Loucy (cell line): ENCODE measurements around the gene RMND5A.
A peak's percentile ranks its signal among the peaks of the same experiment; 100 is the strongest.

Experiments used
- EZH2phosphoT487 ChIP-seq: fragments of 200-600 bp; IDR thresholded peaks from 2 replicates; pipeline ENCODE4 v1.6.1; 2018; ENCODE audit warnings: antibody characterized with exemption, mild to moderate bottlenecking, moderate library complexity, borderline replicate concordance
- TF ChIP-seq, protein P1 (sequence below): fragments of 200-600 bp; sonication (generic); conservative IDR thresholded peaks from 2 replicates; pipeline ENCODE4 v1.5.1; 2014; ENCODE audit warnings: mild to moderate bottlenecking, antibody characterized with exemption, low read length

DNA sequence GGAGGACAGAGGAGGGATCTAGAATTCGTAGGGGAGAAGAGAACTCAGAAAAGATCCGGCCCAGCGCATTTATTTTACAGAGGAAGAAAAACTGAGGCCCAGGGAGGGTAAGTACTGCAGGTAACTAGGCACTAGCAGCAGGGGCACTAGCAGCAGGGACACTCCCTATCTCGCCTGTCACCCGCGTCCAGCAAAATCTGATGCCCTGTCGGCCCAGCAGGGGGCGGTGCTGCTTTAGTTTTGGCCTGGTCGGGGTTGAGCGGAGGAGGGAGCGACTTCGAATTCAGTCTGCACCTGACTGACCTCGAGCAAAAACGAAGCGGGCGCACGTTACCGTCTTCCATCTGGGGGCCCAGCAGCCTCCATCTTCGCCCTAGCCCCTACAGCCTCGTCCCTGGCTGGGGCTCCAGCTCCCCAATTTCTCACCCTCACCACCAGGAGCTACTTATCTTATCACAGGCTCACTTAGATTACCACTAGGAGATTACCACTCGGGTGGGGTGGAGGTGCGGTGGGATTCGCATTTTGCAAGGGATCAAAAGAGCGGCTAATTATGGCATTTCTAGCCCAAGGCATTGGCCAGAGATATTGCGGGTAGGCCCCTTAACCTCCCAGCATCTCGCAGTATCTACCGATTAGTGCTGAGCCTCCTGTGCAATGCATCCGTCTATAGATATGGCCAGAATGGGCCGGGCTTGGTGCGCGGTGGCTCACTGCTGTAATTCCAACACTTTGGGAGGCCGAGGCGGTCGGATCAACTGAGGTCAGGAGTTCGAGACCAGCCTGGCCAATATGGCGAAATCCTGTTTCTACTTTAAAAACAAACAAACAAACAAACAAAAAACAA, 88.4 kb downstream of the RMND5A start:
- TF ChIP-seq, protein P1, sequence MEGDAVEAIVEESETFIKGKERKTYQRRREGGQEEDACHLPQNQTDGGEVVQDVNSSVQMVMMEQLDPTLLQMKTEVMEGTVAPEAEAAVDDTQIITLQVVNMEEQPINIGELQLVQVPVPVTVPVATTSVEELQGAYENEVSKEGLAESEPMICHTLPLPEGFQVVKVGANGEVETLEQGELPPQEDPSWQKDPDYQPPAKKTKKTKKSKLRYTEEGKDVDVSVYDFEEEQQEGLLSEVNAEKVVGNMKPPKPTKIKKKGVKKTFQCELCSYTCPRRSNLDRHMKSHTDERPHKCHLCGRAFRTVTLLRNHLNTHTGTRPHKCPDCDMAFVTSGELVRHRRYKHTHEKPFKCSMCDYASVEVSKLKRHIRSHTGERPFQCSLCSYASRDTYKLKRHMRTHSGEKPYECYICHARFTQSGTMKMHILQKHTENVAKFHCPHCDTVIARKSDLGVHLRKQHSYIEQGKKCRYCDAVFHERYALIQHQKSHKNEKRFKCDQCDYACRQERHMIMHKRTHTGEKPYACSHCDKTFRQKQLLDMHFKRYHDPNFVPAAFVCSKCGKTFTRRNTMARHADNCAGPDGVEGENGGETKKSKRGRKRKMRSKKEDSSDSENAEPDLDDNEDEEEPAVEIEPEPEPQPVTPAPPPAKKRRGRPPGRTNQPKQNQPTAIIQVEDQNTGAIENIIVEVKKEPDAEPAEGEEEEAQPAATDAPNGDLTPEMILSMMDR, result peak; percentile 94
- TF ChIP-seq EZH2phosphoT487, result no peak
